K562 (cell line): ENCODE measurements around the gene SUFU.

Experiments used
- CREB1 ChIP-seq, 2 experiments: sonication (generic) in 1 of 2; formaldehyde crosslinking in 1 of 2; IDR thresholded peaks; 2 replicates each; pipeline versions ENCODE4 v1.6.1 to v1.8.0; 2012 to 2022; ENCODE audit warnings: inconsistent platforms in 1 of 2, mild to moderate bottlenecking in 1 of 2, missing genetic modification reagents in 1 of 2, moderate library complexity in 1 of 2
- MYC ChIP-seq, 2 experiments: fragments of 250-450 bp in 1 of 2; sonication (Bioruptor Pico) in 1 of 2; IDR thresholded peaks; 2 replicates each; pipeline versions ENCODE4 v1.5.1 to v1.6.1; 2012 to 2021; ENCODE audit warnings: low read depth in 2 of 2, borderline replicate concordance in 1 of 2, improper control_type of control experiment in 1 of 2, low read length in 1 of 2, mild to moderate bottlenecking in 1 of 2, moderate library complexity in 1 of 2
- ZNF263 ChIP-seq: sonication (generic); formaldehyde crosslinking; IDR thresholded peaks from 2 replicates; pipeline ENCODE4 v1.8.0; 2022; ENCODE audit warnings: mild to moderate bottlenecking, missing genetic modification reagents, borderline replicate concordance
- TF ChIP-seq, protein P1 (sequence below): sonication (generic); formaldehyde crosslinking; IDR thresholded peaks from 2 replicates; pipeline ENCODE4 v1.5.0; 2020; ENCODE audit warnings: missing genetic modification reagents
- TF ChIP-seq, protein P2 (sequence below), 3 experiments: IDR thresholded peaks in 2 of 3; conservative IDR thresholded peaks in 1 of 3; 2 replicates each; pipeline ENCODE4 v1.5.1; 2011 to 2012; ENCODE audit warnings: low read length in 3 of 3, mild to moderate bottlenecking in 3 of 3, control low read depth in 2 of 3, improper control_type of control experiment in 1 of 3, inconsistent platforms in 1 of 3, low read depth in 1 of 3, mixed read lengths in 1 of 3, moderate library complexity in 1 of 3; ENCODE audit not compliant: insufficient read depth in 2 of 3

DNA sequence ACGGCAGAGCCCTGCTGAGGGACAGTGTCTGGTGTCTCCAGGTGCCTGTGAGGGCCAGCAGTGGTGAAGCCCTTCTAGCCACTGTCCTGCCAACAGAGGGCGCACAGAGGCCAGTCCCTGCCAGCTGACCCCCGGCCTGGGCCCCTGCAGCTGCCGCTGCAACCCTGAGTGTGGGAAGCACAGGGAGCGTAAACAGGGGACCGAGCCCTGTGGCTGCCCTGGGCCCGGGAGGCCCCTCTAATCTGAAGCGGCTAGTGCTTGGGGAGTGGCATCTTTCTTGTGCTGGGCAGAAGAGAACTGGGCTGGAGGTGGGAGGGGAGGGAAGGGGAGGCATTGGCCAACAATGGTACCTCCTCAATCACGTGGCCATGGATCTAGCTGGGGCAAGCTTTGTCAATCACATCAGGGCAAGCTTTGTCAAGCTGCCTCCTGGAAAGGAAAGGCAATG is 175.1 kb downstream of the SUFU start:
- TF ChIP-seq, protein P1, sequence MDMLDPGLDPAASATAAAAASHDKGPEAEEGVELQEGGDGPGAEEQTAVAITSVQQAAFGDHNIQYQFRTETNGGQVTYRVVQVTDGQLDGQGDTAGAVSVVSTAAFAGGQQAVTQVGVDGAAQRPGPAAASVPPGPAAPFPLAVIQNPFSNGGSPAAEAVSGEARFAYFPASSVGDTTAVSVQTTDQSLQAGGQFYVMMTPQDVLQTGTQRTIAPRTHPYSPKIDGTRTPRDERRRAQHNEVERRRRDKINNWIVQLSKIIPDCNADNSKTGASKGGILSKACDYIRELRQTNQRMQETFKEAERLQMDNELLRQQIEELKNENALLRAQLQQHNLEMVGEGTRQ (CRISPR knock-in tag), result peak; percentile 41; the same call in 1 of the 2 replicates
- TF ChIP-seq ZNF263 (CRISPR knock-in tag) (no peak), CREB1 (IDR thresholded peaks at IDR 0.05) (no peak), CREB1 (CRISPR knock-in tag; IDR thresholded peaks at IDR 0.05) (no peak), MYC (IDR thresholded peaks at IDR 0.05; ENCODE audit: low read depth, low read length) (no peak), MYC (CRISPR knock-in tag; IDR thresholded peaks at IDR 0.05; ENCODE audit: borderline replicate concordance, low read depth) (no peak)
- TF ChIP-seq, protein P2, sequence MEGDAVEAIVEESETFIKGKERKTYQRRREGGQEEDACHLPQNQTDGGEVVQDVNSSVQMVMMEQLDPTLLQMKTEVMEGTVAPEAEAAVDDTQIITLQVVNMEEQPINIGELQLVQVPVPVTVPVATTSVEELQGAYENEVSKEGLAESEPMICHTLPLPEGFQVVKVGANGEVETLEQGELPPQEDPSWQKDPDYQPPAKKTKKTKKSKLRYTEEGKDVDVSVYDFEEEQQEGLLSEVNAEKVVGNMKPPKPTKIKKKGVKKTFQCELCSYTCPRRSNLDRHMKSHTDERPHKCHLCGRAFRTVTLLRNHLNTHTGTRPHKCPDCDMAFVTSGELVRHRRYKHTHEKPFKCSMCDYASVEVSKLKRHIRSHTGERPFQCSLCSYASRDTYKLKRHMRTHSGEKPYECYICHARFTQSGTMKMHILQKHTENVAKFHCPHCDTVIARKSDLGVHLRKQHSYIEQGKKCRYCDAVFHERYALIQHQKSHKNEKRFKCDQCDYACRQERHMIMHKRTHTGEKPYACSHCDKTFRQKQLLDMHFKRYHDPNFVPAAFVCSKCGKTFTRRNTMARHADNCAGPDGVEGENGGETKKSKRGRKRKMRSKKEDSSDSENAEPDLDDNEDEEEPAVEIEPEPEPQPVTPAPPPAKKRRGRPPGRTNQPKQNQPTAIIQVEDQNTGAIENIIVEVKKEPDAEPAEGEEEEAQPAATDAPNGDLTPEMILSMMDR (IDR thresholded peaks at IDR 0.05 in 2 of 3, conservative IDR thresholded peaks at IDR 0.05 in 1 of 3; ENCODE audit: insufficient read depth in 2 of 3, low read depth in 1 of 3, low read length in 3 of 3), result peak; percentile 76 to 82 (median 80)
